CD8-positive, alpha-beta memory T cell (primary cell): ENCODE measurements around the gene SLC18B1. TPM values are rescaled to one million over a fixed set of nuclear protein-coding genes. Genes with fewer than 3 reads are reported as not detected.

Experiments used
- CTCF ChIA-PET: fragments of 350-600 bp; sonication (Branson Sonifier 250); formaldehyde crosslinking; loops from one replicate; lab custom pipeline; 2021; ENCODE audit warnings: antibody characterized with exemption; lab: Charles Lee
- POLR2A ChIA-PET: fragments of 350-600 bp; sonication (Branson Sonifier 250); formaldehyde crosslinking; loops from one replicate; lab custom pipeline; 2021; ENCODE audit warnings: antibody characterized with exemption; lab: Charles Lee
- DNase-seq, 5 donors: peaks; one replicate each; pipeline versions ENCODE4 v3.0.0 to v3.0.0-alpha.2; 2020 to 2022; ENCODE audit warnings: mixed read lengths in 1 of 5
- H3K27ac ChIP-seq: one replicate; pipeline ENCODE4 v1.7.0; 2013; ENCODE audit warnings: low read depth, mild to moderate bottlenecking, low read length, moderate library complexity
- H3K27me3 ChIP-seq: 2 replicates; pipeline ENCODE4 v1.7.0; 2013; ENCODE audit warnings: low read length, mild to moderate bottlenecking; ENCODE audit not compliant: insufficient read depth, poor library complexity, severe bottlenecking
- H3K36me3 ChIP-seq: 2 replicates; pipeline ENCODE4 v1.7.0; 2013; ENCODE audit warnings: mild to moderate bottlenecking, low read length, moderate library complexity; ENCODE audit not compliant: insufficient read depth
- H3K4me1 ChIP-seq: 2 replicates; pipeline ENCODE4 v1.7.0; 2013; ENCODE audit warnings: mild to moderate bottlenecking, low read length, moderate library complexity; ENCODE audit not compliant: insufficient read depth
- H3K4me3 ChIP-seq: 2 replicates; pipeline ENCODE4 v1.7.0; 2013; ENCODE audit warnings: mild to moderate bottlenecking, low read length
- H3K9me3 ChIP-seq: 2 replicates; pipeline ENCODE4 v1.7.0; 2013; ENCODE audit warnings: mild to moderate bottlenecking, low read length
- H3K27ac Mint-ChIP-seq, 8 donors: one replicate each; pipeline ENCODE4 v1.8.0; 2020 to 2021; ENCODE audit warnings: mixed read lengths in 8 of 8, mild to moderate bottlenecking in 6 of 8, inconsistent platforms in 3 of 8, moderate library complexity in 3 of 8
- H3K27me3 Mint-ChIP-seq, 2 donors: one replicate each; pipeline ENCODE4 v1.8.0; 2020 to 2021; ENCODE audit warnings: mixed read lengths in 2 of 2, mild to moderate bottlenecking in 1 of 2, moderate library complexity in 1 of 2
- H3K36me3 Mint-ChIP-seq, 3 donors: one replicate each; pipeline ENCODE4 v1.8.0; 2020 to 2021; ENCODE audit warnings: mixed read lengths in 3 of 3, inconsistent platforms in 1 of 3, mild to moderate bottlenecking in 1 of 3
- H3K4me1 Mint-ChIP-seq, 3 donors: one replicate each; pipeline ENCODE4 v1.8.0; 2020 to 2021; ENCODE audit warnings: mixed read lengths in 3 of 3, inconsistent platforms in 1 of 3, mild to moderate bottlenecking in 1 of 3
- H3K4me3 Mint-ChIP-seq, 7 donors: one replicate each; pipeline ENCODE4 v1.8.0; 2020 to 2021; ENCODE audit warnings: mixed read lengths in 7 of 7, mild to moderate bottlenecking in 6 of 7, moderate library complexity in 4 of 7, inconsistent platforms in 2 of 7
- H3K9me3 Mint-ChIP-seq, 5 donors: one replicate each; pipeline ENCODE4 v1.8.0; 2020 to 2022; ENCODE audit warnings: mixed read lengths in 5 of 5, mild to moderate bottlenecking in 3 of 5, moderate library complexity in 2 of 5, inconsistent platforms in 1 of 5
- polyA plus RNA-seq: library from polyadenylated mRNA; unstranded; fragments of 300-500 nt; fragmentation: Illumina TruSeq; gene quantifications from one replicate; pipeline ENCODE4 v1.2.3, GENCODE V29; 2021
- total RNA-seq, 2 experiments: library from RNA; stranded (reverse); gene quantifications; one replicate each; pipeline ENCODE4 v1.2.3, GENCODE V29; 2021

Gene SLC18B1
- total RNA-seq (1 to 10 TPM; 7.1 to 7.3 TPM), polyA plus RNA-seq (14.7 TPM)

DNA sequence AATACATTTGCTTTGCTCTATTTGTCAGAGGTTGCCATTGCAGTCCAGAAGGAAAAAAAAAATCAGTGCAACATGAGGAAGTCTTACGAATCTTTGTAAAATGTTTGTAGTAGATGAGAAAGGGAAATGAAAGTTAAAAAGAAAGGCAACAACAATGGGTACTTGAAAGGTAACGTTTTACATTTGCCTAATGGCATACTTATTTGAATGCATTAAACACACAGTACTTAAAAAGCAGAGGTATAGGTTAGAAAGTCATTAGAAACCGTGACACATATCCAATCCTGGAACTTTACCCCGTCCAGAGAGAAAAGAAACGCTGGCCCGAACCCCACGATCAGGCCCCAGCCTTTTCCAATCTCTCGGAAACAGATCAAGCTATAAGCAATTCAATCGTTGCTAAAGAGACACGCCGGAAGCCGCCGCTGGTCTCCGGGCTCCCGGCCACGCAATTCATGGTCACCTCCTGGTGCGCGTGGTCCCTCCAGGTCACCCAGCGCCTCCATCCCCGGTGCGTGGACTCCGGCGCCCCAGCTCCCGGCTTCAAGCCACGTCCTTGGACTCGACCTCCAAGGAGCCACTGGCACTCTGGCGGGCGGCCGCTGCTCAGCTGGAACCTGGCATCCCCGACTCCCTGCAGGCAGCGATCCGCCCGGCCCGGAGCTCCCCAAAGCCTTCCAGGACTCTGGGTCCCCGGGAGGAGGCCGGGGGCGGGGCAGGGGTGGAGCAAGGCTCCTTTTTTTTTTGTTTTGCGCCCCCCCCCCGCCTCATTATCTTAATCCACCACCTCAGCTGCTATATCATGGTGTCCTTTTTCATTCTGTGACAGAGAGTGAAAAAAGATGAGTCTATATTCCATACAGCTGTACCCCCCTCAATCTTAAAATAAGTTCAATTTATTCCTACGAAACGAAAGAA lies at the start of gene SLC18B1:
Gene SLC18B1, minus strand, starts transcription at position 687 of the 918 bp plus-strand sequence. Its CDS starts 181 bp downstream, at position 506.
- Mint-ChIP-seq H3K9me3 (no peaks in the 10 kb centered on the region), H3K27ac (peak within 1 kb of the TSS in 7 of 8 donors; percentile 76 to 93 (median 90)), H3K4me1 (peaks cover 30 to 49% (median 48%) of the 10 kb centered on the region in 3 donors), H3K4me3 (no peak within 1 kb of the TSS), H3K27me3 (no peaks in the 10 kb centered on the region), H3K36me3 (peaks cover 0 to 28% (median 0%) of the 10 kb centered on the region in 3 donors)
- DNase-seq: peak; percentile 46 to 73 (median 53)
- ChIA-PET CTCF (interaction anchor here (0.8 to 5.9 kb wide), 18 partner anchors 9 to 280 kb away, joined by 3 to 67 read pairs (median 4); partner anchors contain the start of gene RPS12), POLR2A (interaction anchor here (0.5 to 2.9 kb wide), 10 partner anchors 11 to 285 kb away, joined by 3 to 64 read pairs (median 6); partner anchors contain the start of genes RPS12 and STX7)
- Histone ChIP-seq H3K4me1 (no peaks in the 10 kb centered on the region), H3K27ac (peak within 1 kb of the TSS; percentile 11), H3K27me3 (no peaks in the 10 kb centered on the region), H3K36me3 (no peaks in the 10 kb centered on the region), H3K9me3 (no peaks in the 10 kb centered on the region), H3K4me3 (peak within 1 kb of the TSS; percentile 73)

DNA sequence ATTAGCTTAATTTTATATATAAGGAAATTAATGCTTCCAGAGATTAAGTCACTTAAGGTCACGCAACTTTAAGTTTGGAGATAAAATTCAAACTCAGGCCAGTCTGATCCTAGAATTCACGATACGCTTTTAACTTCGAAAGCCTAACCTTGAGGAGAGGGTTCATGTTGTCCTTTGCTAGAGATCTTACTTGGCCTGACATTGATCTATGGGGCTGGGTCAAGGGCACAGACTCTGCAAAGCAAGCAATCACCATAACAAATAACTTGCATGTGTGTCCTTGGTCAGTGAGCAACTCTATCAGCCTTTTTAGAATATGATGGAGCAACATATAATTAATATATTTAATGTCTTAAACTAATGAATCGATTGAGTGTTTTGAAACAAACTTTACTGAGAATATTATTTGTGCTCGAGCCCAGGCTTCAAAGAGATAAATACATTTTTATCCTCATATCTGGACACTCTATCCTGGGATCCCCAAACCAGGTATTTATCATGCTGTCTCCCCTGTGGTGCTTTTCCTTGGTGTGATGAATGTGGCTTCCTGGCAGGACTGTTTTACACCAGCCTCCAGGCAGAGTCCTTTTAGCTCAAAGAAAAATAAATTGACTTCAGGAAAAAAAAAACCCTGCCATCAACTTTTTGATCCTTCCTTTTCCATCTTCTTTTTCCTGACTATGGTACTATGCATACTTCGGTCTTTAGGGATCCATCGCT lies 45.0 kb upstream of the SLC18B1 start:
- no peak overlapping the region for H3K4me3 Mint-ChIP-seq
- H3K36me3 Mint-ChIP-seq: no peaks in the 10 kb centered on the region
- ChIA-PET CTCF (no interaction called here), POLR2A (no interaction called here)
- Histone ChIP-seq H3K36me3 (no peaks in the 10 kb centered on the region), H3K9me3 (no peaks in the 10 kb centered on the region), H3K4me1 (no peaks in the 10 kb centered on the region), H3K27ac (no peak overlapping the region), H3K4me3 (no peak overlapping the region), H3K27me3 (no peaks in the 10 kb centered on the region)
- H3K27me3 Mint-ChIP-seq: peaks cover 0 to 16% of the 10 kb centered on the region in 2 donors
- H3K9me3 Mint-ChIP-seq: peaks cover 0 to 2% (median 0%) of the 10 kb centered on the region in 5 donors
- no peaks in the 10 kb centered on the region for H3K4me1 Mint-ChIP-seq
- no peak overlapping the region for H3K27ac Mint-ChIP-seq
- no peak for DNase-seq

DNA sequence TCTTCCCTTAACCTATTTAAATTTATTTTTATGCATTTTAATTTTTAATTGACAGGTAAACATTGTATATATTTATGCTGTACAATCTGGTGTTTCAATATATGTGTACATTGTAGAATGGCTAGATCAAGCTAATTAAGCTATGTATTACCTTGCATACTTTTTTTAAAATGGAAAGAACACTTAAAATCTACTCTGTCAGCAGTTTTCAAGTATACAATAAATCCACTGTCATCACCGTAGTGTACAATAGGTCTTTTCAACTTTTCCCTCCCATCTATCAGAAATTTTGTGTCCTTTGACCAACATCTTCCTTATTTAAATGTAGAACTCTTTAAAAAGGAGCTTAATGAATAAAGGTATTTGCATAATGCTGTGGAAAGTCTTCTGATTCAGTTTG lies 43.5 kb upstream of the SLC18B1 start:
- H3K4me1 Mint-ChIP-seq: no peaks in the 10 kb centered on the region
- CTCF ChIA-PET: no interaction called here
- Histone ChIP-seq H3K4me1 (no peaks in the 10 kb centered on the region), H3K4me3 (no peak overlapping the region), H3K9me3 (no peaks in the 10 kb centered on the region), H3K27ac (no peak overlapping the region), H3K27me3 (no peaks in the 10 kb centered on the region), H3K36me3 (no peaks in the 10 kb centered on the region)
- H3K27ac Mint-ChIP-seq: no peak overlapping the region
- DNase-seq: no peak
- H3K4me3 Mint-ChIP-seq: no peak overlapping the region
- POLR2A ChIA-PET: no interaction called here
- H3K36me3 Mint-ChIP-seq: no peaks in the 10 kb centered on the region
- peaks cover 0 to 2% (median 0%) of the 10 kb centered on the region in 5 donors for H3K9me3 Mint-ChIP-seq
- peaks cover 0 to 21% of the 10 kb centered on the region in 2 donors for H3K27me3 Mint-ChIP-seq

DNA sequence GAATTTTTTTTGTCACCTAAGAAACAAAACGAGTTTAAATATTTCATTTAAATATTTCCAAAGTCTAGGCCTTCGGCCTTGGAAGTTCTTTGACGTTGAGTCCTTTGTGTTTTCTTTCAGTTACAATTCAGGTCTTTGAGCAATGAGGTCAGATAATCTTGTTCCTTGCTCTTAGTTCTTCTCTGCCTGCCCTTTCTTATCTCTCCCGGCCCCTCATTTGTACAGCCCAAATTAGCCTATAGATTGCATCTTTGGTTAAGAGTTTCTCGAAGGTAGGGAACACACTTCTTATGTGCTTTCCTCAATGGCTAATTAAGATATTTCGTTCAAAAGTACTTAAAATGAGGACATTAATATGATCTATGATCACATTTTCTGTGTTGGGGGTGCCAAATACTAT lies 34.5 kb upstream of the SLC18B1 start:
- H3K9me3 ChIP-seq: no peaks in the 10 kb centered on the region
- POLR2A ChIA-PET: no interaction called here
- Mint-ChIP-seq H3K4me1 (no peaks in the 10 kb centered on the region), H3K4me3 (no peak overlapping the region), H3K27ac (no peak overlapping the region), H3K27me3 (peaks cover 3 to 4% of the 10 kb centered on the region in 2 donors), H3K9me3 (no peaks in the 10 kb centered on the region), H3K36me3 (no peaks in the 10 kb centered on the region)
- H3K4me3 ChIP-seq: no peak overlapping the region
- no peaks in the 10 kb centered on the region for H3K36me3 ChIP-seq
- no peak overlapping the region for H3K27ac ChIP-seq
- no peak for DNase-seq
- H3K4me1 ChIP-seq: no peaks in the 10 kb centered on the region
- no peaks in the 10 kb centered on the region for H3K27me3 ChIP-seq
- CTCF ChIA-PET: no interaction called here

DNA sequence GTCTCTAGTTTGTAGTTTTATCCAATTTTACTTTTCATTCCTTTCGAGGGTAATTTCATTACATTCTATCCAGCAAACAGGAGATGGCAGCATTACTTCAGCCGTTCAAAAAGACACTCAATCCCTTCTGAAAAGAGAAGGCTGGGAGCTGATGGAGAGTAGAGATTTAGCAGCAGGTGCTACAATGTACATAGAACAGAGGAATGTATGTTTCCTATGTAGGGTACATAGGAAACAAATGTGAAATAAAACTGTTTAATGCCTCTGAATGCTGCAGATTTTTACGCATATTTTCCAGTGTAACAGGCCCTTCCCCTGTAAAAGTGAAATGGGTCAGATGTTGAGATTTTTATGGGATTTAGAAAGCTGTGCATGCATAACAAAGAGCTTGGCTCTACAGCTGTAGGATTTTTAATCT lies 31.9 kb upstream of the SLC18B1 start:
- Mint-ChIP-seq H3K4me1 (no peaks in the 10 kb centered on the region), H3K4me3 (no peak overlapping the region), H3K9me3 (no peaks in the 10 kb centered on the region), H3K27ac (no peak overlapping the region), H3K27me3 (peaks cover 0 to 2% of the 10 kb centered on the region in 2 donors), H3K36me3 (no peaks in the 10 kb centered on the region)
- Histone ChIP-seq H3K27ac (no peak overlapping the region), H3K36me3 (no peaks in the 10 kb centered on the region), H3K27me3 (no peaks in the 10 kb centered on the region), H3K4me3 (no peak overlapping the region), H3K9me3 (no peaks in the 10 kb centered on the region), H3K4me1 (no peaks in the 10 kb centered on the region)
- POLR2A ChIA-PET: no interaction called here
- CTCF ChIA-PET: interaction anchor here (1.6 kb wide), 1 partner anchor 7 kb away, joined by 5 read pairs; no protein-coding TSS in a partner anchor
- DNase-seq: no peak

DNA sequence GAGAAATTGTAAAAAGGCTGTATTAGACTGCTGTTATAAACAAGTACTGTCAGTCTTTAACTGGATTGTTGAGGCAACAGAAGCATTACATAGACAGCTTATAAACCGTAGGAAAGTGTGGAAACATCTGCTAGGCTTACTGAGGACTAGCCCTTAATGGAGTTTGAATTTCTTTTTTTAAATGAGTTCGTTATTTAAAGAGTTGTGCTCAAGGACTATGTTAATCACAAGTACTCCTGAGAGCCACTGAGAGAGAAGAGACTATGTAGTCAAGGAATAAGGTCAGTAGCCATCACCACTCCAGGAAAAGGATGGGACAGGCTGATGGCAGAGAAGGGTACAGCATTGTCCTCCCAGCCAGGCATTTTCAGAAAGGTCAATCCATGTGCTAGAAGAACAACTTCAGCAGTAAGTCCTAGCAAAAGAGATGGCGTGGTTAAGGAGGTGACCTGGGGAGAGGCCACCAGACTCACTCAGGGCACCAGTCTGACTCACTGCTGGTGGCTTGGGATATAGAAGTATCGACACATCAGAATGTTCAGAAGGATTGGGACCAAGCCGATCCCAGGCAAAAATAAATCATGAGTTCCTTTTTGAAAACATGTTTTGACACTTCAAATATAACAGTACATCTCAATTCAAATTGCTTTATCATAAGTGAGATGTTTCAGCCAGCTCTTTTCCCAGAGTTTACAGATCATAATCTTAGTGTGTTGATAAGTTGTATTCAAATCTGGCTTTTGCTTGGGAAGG lies 22.4 kb upstream of the SLC18B1 start:
- H3K27me3 ChIP-seq: no peaks in the 10 kb centered on the region
- peaks cover 27% of the 10 kb centered on the region for H3K4me1 ChIP-seq
- no peaks in the 10 kb centered on the region for H3K9me3 ChIP-seq
- no peaks in the 10 kb centered on the region for H3K27me3 Mint-ChIP-seq
- H3K27ac Mint-ChIP-seq: peak overlapping the region; percentile 50 to 93 (median 76)
- peak overlapping the region in 1 of 7 donors; percentile 32 for H3K4me3 Mint-ChIP-seq
- CTCF ChIA-PET: no interaction called here
- H3K4me1 Mint-ChIP-seq: peaks cover 40 to 64% (median 56%) of the 10 kb centered on the region in 3 donors
- DNase-seq: no peak
- H3K4me3 ChIP-seq: no peak overlapping the region
- no peaks in the 10 kb centered on the region for H3K9me3 Mint-ChIP-seq
- peaks cover 14 to 43% (median 21%) of the 10 kb centered on the region in 3 donors for H3K36me3 Mint-ChIP-seq
- POLR2A ChIA-PET: interaction anchor here (0.7 kb wide), 1 partner anchor 78 kb away, joined by 7 read pairs; no protein-coding TSS in a partner anchor
- H3K27ac ChIP-seq: no peak overlapping the region
- H3K36me3 ChIP-seq: peaks cover 29% of the 10 kb centered on the region

DNA sequence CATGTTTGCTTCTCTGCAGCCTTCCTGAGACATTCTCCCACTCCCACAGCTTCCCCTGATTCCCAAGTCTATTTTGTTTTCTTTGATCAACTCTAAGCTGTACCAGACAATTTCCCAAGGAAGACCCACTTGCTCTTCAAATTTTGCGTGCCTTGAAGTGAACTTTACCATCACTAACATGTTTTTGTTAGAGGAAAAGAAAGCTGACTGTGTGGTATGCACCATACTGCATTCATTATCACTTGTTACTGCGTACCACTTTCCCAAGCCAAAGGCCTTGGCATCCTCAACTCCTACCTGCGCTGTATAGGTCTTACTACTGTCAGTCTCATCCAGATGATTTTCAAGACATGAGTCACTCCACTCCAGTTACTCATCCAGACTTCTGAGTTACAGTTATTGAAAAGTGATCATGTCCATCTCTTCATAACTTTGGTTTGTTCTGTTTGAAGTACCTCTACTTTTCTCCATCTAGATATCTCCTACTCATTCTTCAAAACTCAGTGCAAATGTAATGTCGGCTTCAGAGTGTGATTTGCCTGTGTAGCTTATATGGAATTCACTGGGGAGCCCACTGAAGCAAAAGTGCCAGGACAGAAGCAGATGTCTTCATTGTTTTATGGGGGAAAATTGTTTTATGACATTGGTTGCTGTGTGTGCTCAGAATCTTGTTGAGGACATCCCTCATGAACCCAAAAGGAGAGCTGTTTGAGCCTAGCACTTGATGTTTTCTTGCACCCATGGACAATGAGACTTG lies 21.1 kb upstream of the SLC18B1 start:
- peaks cover 29% of the 10 kb centered on the region for H3K36me3 ChIP-seq
- peak overlapping the region; percentile 26 to 94 (median 74) for H3K27ac Mint-ChIP-seq
- no peak for DNase-seq
- CTCF ChIA-PET: interaction anchor here (0.7 to 1.7 kb wide), 2 partner anchors 17 to 21 kb away, joined by 3 to 4 read pairs; partner anchors contain the start of gene SLC18B1
- peaks cover 0 to under 1% of the 10 kb centered on the region in 2 donors for H3K27me3 Mint-ChIP-seq
- H3K4me1 Mint-ChIP-seq: peaks cover 50 to 75% (median 68%) of the 10 kb centered on the region in 3 donors
- H3K4me3 ChIP-seq: no peak overlapping the region
- peaks cover 21 to 55% (median 22%) of the 10 kb centered on the region in 3 donors for H3K36me3 Mint-ChIP-seq
- H3K27me3 ChIP-seq: no peaks in the 10 kb centered on the region
- no peaks in the 10 kb centered on the region for H3K9me3 Mint-ChIP-seq
- no peak overlapping the region for H3K27ac ChIP-seq
- POLR2A ChIA-PET: interaction anchor here (0.7 to 1.1 kb wide), 2 partner anchors 21 to 77 kb away, joined by 3 to 7 read pairs; partner anchors contain the start of gene SLC18B1
- peak overlapping the region in 1 of 7 donors; percentile 46 for H3K4me3 Mint-ChIP-seq
- H3K4me1 ChIP-seq: peaks cover 34% of the 10 kb centered on the region
- H3K9me3 ChIP-seq: no peaks in the 10 kb centered on the region
